Measurements from ENCODE around the gene EXOC3L2.

EXOC3L2 gene

GRCh38 chr19:45182758-45183157, 62.4 kb downstream of the EXOC3L2 start:
- DNase-seq (ENCODE audit: low read depth in 2 of 2, low spot score in 1 of 2) = no peak

DNA sequence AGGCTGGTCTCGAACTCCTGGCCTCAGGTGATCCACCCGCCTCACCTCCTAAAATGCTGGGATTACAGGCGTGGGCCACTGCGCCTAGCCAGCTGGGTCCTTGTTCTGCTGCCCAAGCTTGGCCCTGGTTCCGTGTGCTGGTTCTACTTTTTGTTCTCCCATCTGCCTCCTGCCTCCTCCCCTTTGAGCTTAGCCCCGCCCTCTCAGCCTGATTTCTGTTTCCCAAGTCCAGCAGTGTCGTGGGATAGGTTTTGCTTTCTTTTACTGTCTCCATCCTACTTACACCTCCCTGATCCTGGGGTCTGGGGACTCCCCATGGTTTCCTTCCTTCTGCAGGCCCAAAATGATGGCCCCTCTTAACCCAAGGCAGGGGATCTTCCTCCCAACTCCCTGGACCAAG, 64.3 kb downstream of the EXOC3L2 start:
- no peak for DNase-seq (ENCODE audit: low read depth in 2 of 2, low spot score in 1 of 2)

DNA sequence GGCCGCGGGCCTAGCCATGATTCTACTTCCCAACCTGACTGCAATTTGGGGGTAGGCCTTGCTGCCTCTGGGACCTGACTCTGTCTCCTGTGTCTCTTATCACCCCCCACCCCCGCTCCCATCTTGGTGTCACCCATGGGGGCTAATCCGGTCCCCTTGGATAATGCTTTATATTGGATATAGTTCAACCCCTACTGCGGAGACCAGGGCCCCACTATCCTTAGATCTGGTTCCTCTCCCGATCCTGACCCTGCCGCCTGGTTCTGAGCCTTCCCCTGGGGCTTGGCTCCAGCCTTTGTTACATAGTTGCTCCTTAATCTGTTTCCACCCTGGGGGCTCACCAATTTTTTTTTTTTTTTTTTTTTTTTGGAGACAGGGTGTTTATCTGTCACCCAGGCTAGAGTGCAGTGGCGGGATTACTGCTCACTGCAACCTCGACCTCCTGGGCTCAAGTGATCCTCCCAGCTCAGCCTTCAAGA, 65.3 kb downstream of the EXOC3L2 start:
- DNase-seq (ENCODE audit: low read depth in 2 of 2, low spot score in 1 of 2) = no peak

DNA sequence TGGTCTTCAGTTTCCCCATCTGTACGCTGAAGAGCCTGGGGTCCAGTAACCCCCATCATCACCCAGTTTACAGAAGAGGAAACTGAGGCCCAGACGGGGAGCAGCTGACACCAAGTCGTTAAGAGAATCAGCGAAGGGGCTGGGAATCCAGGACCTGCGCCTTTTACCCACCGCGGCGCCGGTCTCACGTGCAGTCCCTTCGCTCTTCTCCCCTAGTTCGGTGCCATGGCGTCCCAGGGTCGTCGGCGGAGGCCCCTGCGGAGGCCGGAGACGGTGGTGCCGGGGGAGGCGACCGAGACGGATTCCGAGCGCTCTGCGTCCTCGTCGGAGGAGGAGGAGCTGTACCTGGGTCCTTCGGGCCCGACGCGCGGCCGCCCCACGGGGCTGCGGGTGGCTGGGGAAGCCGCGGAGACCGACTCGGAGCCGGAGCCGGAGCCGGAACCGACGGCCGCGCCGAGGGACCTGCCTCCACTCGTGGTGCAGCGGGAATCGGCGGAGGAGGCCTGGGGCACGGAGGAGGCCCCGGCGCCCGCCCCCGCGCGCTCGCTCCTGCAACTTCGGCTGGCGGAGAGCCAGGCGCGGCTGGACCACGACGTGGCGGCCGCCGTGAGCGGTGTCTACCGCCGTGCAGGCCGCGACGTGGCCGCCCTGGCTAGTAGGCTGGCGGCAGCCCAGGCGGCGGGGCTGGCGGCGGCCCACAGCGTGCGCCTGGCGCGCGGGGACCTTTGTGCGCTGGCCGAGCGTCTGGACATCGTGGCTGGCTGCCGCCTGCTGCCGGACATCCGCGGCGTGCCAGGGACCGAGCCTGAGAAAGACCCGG, 65.9 kb downstream of the EXOC3L2 start:
- DNase-seq (ENCODE audit: low read depth in 2 of 2, low spot score in 1 of 2) = no peak

DNA sequence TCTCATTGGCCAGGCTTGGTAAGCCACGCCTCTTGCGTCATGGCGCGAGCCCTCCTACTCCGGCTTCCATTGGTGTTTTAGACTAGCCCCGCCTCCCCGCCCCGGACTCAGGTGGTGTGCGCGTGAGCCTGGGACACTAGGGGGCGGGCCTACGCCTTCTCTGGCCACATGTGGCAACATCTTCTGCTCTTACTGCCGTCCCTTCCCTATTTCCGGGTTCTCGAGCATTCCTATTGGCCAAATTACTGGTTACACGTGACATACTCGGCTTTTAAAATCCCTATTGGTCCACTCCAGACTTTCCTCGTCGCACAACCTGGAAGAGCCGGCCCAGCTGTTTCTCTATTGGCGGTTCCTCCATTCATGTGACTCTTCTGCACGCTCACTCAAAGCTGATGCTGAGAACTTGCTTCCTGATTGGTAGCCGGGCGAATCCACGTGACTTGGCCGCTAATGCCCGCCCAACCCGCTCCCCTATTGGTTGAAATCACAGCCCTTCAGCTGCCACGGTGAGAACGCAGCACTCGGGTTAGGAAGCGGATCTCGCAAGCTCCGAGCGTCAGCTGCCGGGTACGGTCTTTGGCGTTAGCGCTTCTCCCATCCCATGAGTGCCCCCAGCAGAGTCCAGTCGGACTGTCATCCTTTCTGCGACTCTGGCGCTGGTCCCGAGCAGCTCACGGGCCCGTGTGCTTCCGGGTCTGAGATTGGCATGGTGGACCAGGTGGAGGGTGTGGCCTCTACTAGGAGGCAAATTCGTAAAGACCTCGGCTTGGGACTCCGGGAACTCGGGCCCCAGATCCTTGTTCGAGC, 66.7 kb downstream of the EXOC3L2 start, which contains the start of gene BLOC1S3:
Gene BLOC1S3 (plus strand): TSS at position 523 of the 810 bp plus-strand sequence. CDS start 513 bp downstream, outside the sequence.
- peak; percentile 100 for DNase-seq (ENCODE audit: low read depth in 2 of 2, low spot score in 1 of 2)

GRCh38 chr19:45177817-45178261, 67.4 kb downstream of the EXOC3L2 start, which contains the start of gene TRAPPC6A:
Gene TRAPPC6A, minus strand, starts transcription at chr19:45178237. Its CDS starts 19 bp downstream, at chr19:45178218.
- DNase-seq (ENCODE audit: low read depth in 2 of 2, low spot score in 1 of 2) = no peak

DNA sequence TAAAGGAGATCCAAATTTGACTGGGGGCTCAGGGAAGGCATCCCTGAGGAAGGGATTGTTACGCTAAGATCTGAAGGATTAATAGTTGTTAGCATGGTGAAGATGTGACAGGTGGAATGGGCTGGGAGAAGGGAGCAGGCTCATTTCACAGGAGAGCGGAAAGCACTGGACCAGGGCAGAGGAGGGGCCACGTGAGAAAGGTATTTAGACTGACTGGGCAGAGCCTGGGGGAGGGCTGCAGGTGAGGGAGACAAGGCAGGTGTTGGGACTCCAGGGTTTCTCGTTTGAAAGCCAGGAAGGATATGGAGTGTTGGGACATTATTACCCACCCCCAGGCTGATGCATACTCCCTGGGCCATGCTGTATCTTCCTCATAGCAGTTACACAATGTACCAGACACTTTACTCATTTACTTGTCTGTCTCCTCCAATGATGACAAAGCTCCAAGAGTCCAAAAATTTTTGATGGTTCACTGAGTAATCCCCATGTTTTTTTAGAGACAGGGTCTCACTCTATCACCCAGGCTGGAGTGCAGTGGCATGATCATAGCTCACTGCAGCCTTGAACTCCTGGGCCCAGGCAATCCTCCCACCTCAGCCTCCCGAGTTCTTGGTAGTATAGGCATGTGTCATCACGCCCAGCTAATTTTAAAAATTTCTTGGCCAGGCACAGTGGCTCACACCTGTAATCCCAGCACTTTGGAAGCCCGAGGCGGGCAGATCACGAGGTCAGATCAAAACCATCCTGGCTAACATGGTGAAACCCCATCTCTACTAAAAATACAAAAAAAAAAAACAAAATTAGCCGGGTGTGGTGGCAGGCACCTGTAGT, 69.5 kb downstream of the EXOC3L2 start:
- DNase-seq (ENCODE audit: low read depth in 2 of 2, low spot score in 1 of 2) = no peak

- no peak for DNase-seq (ENCODE audit: low read depth in 2 of 2, low spot score in 1 of 2)
These were observed 71.4 kb downstream of the EXOC3L2 start for GRCh38 chr19:45173816-45174215.

DNA sequence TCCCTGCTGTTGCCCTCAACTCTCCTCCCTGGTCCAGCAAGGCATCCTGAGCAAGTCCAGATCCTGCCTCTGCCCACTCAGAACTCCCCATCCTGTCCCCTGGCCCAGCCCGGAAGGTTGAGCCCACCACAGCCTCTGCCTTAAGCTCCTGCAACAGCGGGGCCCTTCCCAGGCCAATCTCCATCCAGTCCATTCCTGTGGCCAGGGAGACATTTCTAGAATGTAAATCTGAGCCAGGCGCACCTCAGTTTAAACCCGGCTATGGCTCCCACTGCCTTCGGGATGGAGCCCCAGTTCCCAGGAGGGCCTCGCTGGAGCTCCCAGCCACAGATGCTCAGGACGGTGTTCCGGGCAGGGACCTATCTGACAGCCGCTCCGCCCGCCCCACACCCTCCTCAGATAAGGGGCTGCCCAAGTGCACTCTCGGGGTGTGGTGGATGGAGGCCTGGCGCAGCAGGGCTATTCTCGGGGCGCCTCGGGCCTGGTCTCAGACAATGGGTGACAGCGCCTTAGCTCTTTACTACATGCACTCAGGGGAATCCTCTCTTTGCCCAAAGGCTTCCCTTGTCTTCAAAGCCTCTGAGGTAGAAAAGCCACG, 72.5 kb downstream of the EXOC3L2 start:
- no peak for DNase-seq (ENCODE audit: low read depth in 2 of 2, low spot score in 1 of 2)

GRCh38 chr19:45172173-45172572, 73.0 kb downstream of the EXOC3L2 start:
- no peak for DNase-seq (ENCODE audit: low read depth in 2 of 2, low spot score in 1 of 2)

DNA sequence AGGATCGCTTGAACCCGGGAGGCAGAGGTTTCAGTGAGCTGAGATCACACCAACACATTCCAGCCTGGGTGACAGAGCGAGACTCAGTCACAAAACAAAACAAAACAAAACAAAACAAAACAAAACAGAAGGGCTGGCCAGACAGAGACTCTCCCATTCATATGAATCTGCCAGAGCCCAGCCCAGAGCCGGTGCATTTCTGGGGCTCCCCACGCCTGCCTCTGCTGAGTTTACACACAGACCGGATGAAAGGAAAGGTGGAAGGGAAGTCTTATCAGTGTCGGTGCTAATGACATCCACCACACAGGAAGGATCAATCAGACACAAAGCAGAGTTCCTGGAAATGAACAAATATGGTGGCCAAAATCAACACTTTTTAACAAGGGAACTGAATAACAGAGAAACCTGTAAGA, 74.0 kb downstream of the EXOC3L2 start:
- no peak for DNase-seq (ENCODE audit: low read depth in 2 of 2, low spot score in 1 of 2)

DNA sequence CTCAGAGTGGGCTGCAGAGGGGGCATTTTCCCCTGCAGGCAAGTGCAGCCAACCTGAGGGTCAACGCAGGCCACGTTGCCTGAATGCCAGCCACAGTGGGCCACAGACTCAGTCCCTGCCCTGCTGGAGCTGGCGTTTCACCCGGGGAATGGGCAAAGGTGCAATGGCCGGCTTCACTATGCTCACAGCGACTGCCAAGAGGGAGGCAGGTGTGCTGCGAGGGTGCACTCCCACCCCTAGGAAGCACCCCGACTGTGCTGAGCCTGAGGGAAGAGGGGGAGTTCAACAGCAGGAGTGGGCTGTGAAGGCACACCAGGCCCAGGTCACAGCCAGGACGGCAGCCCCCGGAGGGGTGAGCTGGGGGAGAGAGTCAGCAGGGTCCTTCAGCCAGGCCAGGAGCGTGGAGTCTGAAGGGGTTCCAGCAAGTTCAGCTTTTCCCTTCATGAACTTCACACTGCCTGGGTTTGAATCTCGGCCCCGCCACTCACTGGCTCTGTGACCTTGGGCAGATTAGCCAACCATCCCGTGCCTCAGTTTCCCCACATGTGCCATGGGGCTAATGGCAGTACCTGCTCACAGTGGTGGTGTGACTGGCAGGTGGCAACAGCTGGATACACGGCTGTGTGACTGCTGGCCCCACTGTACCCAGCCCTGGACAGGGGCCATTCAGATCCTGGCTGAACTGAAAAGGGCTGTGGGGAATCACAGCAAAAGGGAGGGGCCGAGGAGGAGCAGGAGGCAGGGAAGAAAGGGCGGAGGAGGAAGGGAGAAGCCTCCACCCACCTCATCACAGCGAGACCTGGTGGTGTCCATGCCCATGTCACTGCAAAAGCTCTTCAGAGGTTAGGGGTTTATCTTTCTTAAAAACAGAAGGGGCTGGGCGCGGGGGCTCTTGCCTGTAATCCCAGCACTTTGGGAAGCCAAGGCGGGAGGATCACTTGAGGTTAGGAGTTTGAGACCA, 74.8 kb downstream of the EXOC3L2 start:
- DNase-seq (ENCODE audit: low read depth in 2 of 2, low spot score in 1 of 2) = no peak

DNA sequence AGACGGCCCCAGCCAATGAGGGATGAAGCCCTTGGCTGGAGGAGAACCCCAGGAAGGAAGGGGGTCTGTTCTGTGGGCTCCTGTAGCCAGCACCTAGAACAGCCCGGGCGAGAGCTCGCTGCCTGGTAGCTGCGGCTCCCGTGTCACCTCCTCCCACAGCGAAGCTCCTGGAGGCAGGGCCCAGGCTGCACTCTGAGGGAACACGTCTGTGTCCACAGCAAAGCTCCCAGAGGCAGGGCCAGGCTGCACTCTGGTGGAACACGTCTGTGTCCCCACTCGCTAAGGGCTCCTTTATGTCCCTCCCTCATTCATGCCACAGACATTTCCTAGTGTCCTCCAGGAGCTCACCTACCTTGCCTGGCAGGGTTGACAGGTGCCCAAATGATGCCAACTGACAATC, 75.6 kb downstream of the EXOC3L2 start:
- no peak for DNase-seq (ENCODE audit: low read depth in 2 of 2, low spot score in 1 of 2)

- DNase-seq (ENCODE audit: low read depth in 2 of 2, low spot score in 1 of 2) = no peak
These were observed 76.3 kb downstream of the EXOC3L2 start for GRCh38 chr19:45168767-45169351.

DNA sequence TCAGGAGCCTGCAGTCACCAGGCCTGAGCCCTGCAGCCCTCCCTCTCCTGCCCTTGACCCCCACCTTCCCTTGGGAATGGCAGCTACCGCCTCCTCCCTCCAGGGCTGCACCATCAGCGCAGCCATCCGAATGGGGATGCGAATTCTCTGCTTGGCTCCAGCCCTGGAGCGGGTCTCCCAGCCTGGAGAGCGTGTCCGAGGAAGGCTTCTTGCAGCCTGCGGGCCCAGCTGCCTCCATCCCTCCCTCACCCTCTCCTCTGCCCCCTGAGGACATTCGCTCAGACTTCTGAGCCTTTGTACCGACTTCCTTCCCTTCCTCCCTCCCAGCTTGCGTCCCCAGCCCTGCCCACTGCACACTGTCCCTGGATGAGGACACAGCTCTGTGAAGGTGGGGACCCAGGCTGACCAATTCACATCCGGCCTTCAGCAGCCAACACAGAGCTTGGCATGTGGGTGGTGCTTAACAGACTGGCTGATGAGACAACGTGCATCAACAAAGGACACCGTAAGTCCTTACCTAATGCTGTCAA, 78.4 kb downstream of the EXOC3L2 start:
- DNase-seq (ENCODE audit: low read depth in 2 of 2, low spot score in 1 of 2) = no peak

GRCh38 chr19:45164577-45165335, 80.5 kb downstream of the EXOC3L2 start:
- DNase-seq (ENCODE audit: low read depth in 2 of 2, low spot score in 1 of 2) = no peak

DNA sequence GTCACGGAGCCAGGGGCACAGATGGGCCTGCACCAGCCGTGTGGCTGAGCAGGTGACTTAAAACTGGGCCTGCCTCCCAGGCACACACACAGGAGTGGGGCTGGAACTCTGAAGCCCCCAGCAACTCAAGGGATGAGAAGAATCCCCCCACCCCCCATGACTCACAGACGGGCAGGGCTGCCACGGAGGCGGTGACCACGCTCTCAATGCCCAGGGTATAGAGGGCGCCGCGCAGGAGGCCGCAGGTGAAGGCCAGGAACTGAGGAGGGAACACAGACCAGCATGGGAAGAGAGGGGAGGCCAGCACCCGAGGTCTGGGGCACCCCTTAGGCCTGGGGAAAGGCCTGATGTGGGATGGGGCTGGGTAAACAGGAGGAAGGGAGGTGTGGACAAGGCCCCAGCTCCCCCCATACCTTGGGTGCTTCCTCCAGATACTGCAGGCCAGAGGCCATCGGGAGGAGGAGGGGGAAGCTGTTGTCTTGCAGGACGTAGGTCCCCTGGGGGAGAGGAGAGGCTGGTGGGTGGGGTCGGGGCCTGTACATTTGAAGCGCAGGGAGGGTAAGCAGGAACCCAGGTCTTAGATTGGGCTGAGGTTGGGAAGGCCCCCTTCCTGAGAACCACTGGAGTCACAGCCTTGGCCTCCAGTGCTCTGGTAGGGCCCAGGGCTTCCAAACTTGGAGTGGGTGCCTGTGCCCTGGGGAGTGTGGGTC, 81.3 kb downstream of the EXOC3L2 start:
- DNase-seq (ENCODE audit: low read depth in 2 of 2, low spot score in 1 of 2) = no peak

All from stimulated activated CD8-positive, alpha-beta memory T cell treated with anti-CD3 and anti-CD28 coated beads, Interleukin-4, amount 100 ng/mL, for 4 hours (primary cell).